NCI-H446 (cell line): ENCODE results near the gene RGS6.

ENCODE experiments used
- DNase-seq, 2 experiments: peaks; one replicate each; lab custom pipeline; 2025; lab: John Stamatoyannopoulos, UW

RGS6 gene

GRCh38 chr14:72607386-72608130 lies 675.3 kb downstream of the RGS6 start:
- DNase-seq, result no peak

- no peak for DNase-seq
Observed at GRCh38 chr14:72608391-72609204, 676.4 kb downstream of the RGS6 start.

GRCh38 chr14:72609205-72609916 lies 677.1 kb downstream of the RGS6 start:
- DNase-seq, result no peak

- DNase-seq, result no peak
Observed at GRCh38 chr14:72610096-72610830, 678.0 kb downstream of the RGS6 start.

- DNase-seq, result no peak
Observed at GRCh38 chr14:72610831-72611200, 678.6 kb downstream of the RGS6 start.

- DNase-seq, result no peak
Observed at GRCh38 chr14:72611506-72611905, 679.3 kb downstream of the RGS6 start.

GRCh38 chr14:72612041-72612440 lies 679.8 kb downstream of the RGS6 start:
- DNase-seq, result no peak

GRCh38 chr14:72613231-72613974 lies 681.2 kb downstream of the RGS6 start:
- no peak for DNase-seq

GRCh38 chr14:72613975-72614319 lies 681.7 kb downstream of the RGS6 start:
- no peak for DNase-seq

GRCh38 chr14:72614365-72614764 lies 682.1 kb downstream of the RGS6 start:
- DNase-seq, result no peak

- no peak for DNase-seq
Observed at GRCh38 chr14:72614891-72615415, 682.7 kb downstream of the RGS6 start.

GRCh38 chr14:72615451-72616121 lies 683.4 kb downstream of the RGS6 start:
- no peak for DNase-seq
